GM12873 (cell line): Measurements from ENCODE around the gene AVPR2.

Experiments used
- CTCF ChIP-seq: IDR thresholded peaks from 2 replicates; pipeline ENCODE4 v1.5.1; 2012; ENCODE audit warnings: low read depth, mild to moderate bottlenecking, moderate library complexity, low read length, control low read depth; ENCODE audit not compliant: insufficient read depth; ENCODE audit errors: missing control alignments

The AVPR2 gene

GRCh38 chrX:153877571-153878261, 26.8 kb upstream of the AVPR2 start:
- no peak for TF ChIP-seq CTCF

GRCh38 chrX:153878345-153878744, 26.1 kb upstream of the AVPR2 start:
- no peak for TF ChIP-seq CTCF

GRCh38 chrX:153878969-153879653, 25.4 kb upstream of the AVPR2 start:
- TF ChIP-seq CTCF = no peak

GRCh38 chrX:153879741-153880439, 24.6 kb upstream of the AVPR2 start:
- no peak for TF ChIP-seq CTCF

- no peak for TF ChIP-seq CTCF
Observed at GRCh38 chrX:153880440-153880815, 24.0 kb upstream of the AVPR2 start.

- TF ChIP-seq CTCF = no peak
Observed at GRCh38 chrX:153881281-153881680, 23.2 kb upstream of the AVPR2 start.

- TF ChIP-seq CTCF = no peak
Observed at GRCh38 chrX:153882086-153882498, 22.4 kb upstream of the AVPR2 start.
